ENCODE measurements around the gene WASHC4.

DNA sequence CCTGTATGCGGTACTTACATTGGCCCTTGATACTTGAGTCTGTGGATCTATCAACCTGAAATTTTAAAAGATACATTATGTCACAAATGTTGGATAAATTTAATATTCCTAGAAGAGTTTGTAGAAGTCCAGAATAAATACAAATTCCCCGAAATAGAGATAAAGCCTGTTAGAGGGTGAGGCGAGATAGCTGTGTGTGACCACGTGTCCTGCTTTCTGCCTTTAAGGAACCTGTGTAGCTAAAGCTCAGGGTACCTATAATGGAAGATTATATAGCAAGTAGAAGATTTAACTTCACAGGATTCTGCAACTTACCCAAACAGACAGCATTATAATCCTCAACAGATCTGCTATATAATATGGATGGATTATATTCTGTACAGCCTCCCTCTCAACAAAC lies 69.7 kb downstream of the WASHC4 start:
- TF ChIP-seq RAD21 (IDR thresholded peaks at IDR 0.05; ENCODE audit: insufficient read depth, low read depth, low read length) (no peak), ZSCAN29 (IDR thresholded peaks at IDR 0.05) (no peak), HDGF (IDR thresholded peaks at IDR 0.05) (no peak), CBFB (IDR thresholded peaks at IDR 0.05; ENCODE audit: low read depth) (no peak), EP300 (IDR thresholded peaks at IDR 0.05; ENCODE audit: borderline replicate concordance in 1 of 2, control insufficient read depth in 1 of 2, low read depth in 2 of 2, low read length in 2 of 2) (no peak)
- TF ChIP-seq, protein P1, sequence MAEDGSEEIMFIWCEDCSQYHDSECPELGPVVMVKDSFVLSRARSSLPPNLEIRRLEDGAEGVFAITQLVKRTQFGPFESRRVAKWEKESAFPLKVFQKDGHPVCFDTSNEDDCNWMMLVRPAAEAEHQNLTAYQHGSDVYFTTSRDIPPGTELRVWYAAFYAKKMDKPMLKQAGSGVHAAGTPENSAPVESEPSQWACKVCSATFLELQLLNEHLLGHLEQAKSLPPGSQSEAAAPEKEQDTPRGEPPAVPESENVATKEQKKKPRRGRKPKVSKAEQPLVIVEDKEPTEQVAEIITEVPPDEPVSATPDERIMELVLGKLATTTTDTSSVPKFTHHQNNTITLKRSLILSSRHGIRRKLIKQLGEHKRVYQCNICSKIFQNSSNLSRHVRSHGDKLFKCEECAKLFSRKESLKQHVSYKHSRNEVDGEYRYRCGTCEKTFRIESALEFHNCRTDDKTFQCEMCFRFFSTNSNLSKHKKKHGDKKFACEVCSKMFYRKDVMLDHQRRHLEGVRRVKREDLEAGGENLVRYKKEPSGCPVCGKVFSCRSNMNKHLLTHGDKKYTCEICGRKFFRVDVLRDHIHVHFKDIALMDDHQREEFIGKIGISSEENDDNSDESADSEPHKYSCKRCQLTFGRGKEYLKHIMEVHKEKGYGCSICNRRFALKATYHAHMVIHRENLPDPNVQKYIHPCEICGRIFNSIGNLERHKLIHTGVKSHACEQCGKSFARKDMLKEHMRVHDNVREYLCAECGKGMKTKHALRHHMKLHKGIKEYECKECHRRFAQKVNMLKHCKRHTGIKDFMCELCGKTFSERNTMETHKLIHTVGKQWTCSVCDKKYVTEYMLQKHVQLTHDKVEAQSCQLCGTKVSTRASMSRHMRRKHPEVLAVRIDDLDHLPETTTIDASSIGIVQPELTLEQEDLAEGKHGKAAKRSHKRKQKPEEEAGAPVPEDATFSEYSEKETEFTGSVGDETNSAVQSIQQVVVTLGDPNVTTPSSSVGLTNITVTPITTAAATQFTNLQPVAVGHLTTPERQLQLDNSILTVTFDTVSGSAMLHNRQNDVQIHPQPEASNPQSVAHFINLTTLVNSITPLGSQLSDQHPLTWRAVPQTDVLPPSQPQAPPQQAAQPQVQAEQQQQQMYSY (CRISPR knock-in tag; IDR thresholded peaks at IDR 0.05): no peak
